Memory B cell (primary cell): ENCODE results near the gene PRR22.
A peak's percentile ranks its signal among the peaks of the same experiment; 100 is the strongest.
"Not testable (repeated sequence)": the region's sequence is repeated elsewhere in the genome, so short reads cannot be mapped to it uniquely, and the experiment has no call there.

ENCODE experiments used
- ATAC-seq: fragments of 150-1000 bp; cut with Tn5 transposase; 2 replicates; pipeline ENCODE4 v1.10.0; 2021; ENCODE audit warnings: low read depth, mild to moderate bottlenecking, moderate library complexity
- DNase-seq, 2 donors: peaks; one replicate each; pipeline ENCODE4 v3.0.0; 2022; ENCODE audit warnings: low spot score in 2 of 2
- H3K27ac Mint-ChIP-seq: one replicate; pipeline ENCODE4 v1.8.0; 2022; ENCODE audit warnings: mild to moderate bottlenecking, moderate library complexity, mixed read lengths
- H3K27me3 Mint-ChIP-seq: one replicate; pipeline ENCODE4 v1.8.0; 2022; ENCODE audit warnings: mixed read lengths
- H3K36me3 Mint-ChIP-seq: one replicate; pipeline ENCODE4 v1.8.0; 2022; ENCODE audit warnings: mild to moderate bottlenecking, mixed read lengths
- H3K4me1 Mint-ChIP-seq: one replicate; pipeline ENCODE4 v1.8.0; 2022; ENCODE audit warnings: mixed read lengths
- H3K4me3 Mint-ChIP-seq: one replicate; pipeline ENCODE4 v1.8.0; 2022; ENCODE audit warnings: mild to moderate bottlenecking, moderate library complexity, mixed read lengths
- H3K9me3 Mint-ChIP-seq: one replicate; pipeline ENCODE4 v1.8.0; 2022; ENCODE audit warnings: mixed read lengths

PRR22 gene

DNA sequence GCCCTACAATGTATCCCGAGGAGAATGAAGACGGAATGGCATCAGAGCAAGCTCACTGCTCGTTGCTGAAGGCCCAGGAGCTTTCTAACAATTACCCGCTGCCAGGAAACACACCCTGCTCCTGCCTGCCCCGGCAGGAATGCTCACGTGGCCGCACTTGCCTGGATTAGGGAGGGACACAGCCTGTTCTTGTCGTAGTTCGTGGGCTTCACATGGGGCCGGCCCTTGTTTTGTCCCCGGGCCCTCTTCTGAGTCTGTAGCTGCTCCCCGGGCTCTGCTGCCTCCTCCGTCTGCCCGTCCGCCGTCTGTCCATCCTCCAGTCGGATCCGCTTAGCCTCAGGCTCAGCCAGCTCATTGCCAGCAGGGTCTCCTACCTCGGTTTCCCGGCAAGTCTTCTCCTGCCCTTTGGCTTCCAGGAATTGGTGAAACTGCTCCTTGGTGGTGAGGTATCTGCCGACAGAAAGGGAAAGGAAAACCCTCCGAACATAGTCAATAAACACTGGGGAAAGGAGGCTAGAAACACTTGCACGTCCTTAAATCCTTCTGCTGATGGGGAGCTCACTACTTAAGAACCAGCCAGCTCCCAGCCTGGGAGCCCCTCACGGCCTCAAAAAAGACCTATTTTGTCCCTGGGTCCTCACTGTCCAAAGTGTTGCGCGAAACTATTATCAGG, 5.5 kb upstream of the PRR22 start:
- Mint-ChIP-seq H3K36me3 (peaks cover 27% of the 10 kb centered on the region), H3K27me3 (peaks cover 2% of the 10 kb centered on the region)

DNA sequence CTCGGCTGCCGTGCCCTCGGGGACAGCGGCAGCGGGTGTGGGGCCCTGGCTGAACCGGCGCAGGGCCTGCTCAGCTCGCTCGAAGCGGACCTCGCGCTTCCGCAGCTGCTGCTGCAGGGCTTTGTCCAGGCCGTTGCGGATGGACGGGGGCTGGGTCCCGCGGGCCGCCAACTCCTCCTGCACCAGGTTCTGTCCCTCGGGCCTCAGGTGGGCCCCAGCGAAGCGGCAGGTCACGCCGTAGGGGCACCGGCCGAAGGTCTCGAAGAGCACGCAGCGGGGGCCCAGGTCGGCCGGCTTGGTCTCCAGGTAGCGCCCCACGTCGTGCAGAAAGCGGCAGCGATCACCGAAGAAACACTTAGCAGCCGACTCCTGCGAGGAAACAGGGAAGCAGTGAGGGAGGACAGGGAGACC, 4.8 kb upstream of the PRR22 start:
- H3K27ac Mint-ChIP-seq = no peak overlapping the region
- peaks cover 27% of the 10 kb centered on the region for H3K36me3 Mint-ChIP-seq
- no peak for DNase-seq

More for the DNA sequence above, 5.5 kb upstream of the PRR22 start:
- ATAC-seq = no peak
- DNase-seq = no peak
- Mint-ChIP-seq H3K4me3 (peak overlapping the region; percentile 92), H3K4me1 (peaks cover 10% of the 10 kb centered on the region), H3K27ac (peak overlapping the region; percentile 98), H3K9me3 (peaks cover 1% of the 10 kb centered on the region)

DNA sequence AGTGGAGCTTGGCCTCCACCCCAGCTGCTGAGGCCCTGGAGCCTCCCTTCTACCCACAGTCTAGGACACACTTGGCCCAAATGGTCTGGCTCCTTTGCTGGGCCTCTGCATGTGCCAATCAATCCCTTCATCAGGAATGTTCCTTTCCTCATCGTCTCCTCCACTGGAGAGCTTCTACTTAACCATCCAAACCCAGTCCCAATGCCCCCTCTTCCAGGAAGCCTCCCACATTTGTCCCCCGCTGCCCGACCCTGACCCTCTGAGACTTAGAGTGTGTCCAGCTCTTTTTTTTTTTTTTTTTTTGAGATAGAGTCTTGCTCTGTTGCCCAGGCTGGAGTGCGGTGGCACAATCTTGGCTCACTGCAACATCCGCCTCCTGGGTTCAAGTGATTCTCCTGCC, 3.9 kb upstream of the PRR22 start:
- peaks cover 31% of the 10 kb centered on the region for H3K36me3 Mint-ChIP-seq
- H3K4me3 Mint-ChIP-seq = no peak overlapping the region

More for the DNA sequence above, 4.8 kb upstream of the PRR22 start:
- Mint-ChIP-seq H3K4me3 (peak overlapping the region; percentile 46), H3K4me1 (peaks cover 10% of the 10 kb centered on the region), H3K27me3 (peaks cover 2% of the 10 kb centered on the region), H3K9me3 (peaks cover 1% of the 10 kb centered on the region)
- no peak for ATAC-seq

DNA sequence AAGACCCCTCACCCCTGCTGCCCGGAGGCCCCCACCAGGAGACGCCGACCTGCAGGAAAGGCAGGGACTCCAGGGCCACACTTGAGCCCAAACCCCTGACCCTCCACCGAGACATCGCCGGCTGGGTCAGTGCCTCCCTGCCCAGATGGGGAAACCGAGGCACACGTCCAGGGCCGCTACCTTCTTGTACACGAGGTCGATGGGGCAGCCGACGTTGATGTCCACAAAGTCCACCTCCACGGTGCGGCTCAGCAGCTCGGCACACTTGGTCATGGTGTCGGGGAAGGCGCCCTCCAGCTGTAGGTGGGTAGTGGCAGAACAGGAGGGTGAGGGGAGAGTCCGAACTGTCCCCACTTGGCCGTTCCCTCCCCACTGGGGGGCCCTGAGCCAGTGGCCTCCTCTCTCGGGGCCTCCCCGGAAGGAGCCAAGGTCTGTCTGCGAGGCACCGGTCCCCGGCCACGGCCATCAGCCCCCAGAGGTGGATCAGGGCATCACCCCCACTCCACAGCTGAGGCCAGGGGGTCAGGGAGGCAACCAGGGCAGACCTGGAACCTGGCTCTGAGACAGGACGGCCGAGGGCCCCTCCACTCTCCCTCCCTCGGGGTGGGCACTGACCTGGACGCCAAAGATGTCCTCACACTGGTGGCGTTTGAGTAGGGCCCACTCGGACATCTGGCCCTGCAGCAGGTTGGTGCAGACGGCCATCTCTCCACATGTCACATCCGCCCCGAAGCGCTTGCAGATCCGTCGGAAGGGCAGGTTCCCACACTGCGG, 3.0 kb upstream of the PRR22 start:
- Mint-ChIP-seq H3K4me1 (peaks cover 8% of the 10 kb centered on the region), H3K4me3 (no peak overlapping the region), H3K27ac (peak overlapping the region; percentile 31), H3K9me3 (peaks cover 1% of the 10 kb centered on the region), H3K36me3 (peaks cover 31% of the 10 kb centered on the region), H3K27me3 (no peaks in the 10 kb centered on the region)
- no peak for DNase-seq
- no peak for ATAC-seq

More for the DNA sequence above, 3.9 kb upstream of the PRR22 start:
- Mint-ChIP-seq H3K27me3 (peaks cover 2% of the 10 kb centered on the region), H3K27ac (peak overlapping the region; percentile 38), H3K9me3 (peaks cover 1% of the 10 kb centered on the region), H3K4me1 (peaks cover 10% of the 10 kb centered on the region)
- no peak for DNase-seq
- ATAC-seq = no peak

DNA sequence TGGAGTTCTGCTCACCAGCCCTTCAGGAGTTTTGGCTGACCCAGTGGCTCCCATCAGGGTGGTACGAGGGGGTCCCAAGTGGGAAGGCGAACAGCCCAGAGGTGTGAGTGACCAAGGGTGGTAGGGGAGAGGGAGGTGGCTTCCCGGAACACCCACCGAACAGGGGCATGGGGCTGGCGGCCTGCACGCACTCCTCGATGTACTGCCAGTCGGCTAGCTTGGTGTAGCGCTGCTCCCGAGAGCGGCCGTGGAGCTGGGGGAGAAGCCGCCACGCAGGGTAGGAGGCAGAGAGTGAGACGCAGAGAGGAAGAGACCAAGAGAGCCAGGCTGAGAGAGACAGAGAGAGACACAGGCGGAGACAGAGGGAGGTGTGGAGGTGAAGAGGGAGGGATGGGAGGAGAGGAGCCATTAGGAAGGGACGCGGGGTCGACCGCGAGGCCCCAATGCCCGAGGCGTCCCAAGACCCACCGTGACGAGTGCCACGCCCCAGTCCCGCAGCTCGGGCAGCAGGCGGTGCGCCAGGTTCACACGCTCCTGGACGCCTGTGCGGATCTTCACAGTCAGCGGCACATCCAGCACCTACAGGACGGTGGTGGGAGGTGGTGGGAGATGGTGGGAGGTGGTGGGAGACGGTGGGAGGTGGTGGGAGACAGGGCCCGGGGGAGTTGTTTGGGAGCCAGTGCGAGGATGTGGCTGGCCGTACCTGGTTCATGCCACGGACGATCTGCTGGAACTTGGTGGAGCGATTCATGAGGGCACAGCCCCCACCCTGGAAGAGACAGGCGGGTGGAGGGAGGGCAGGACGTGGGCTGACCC, 2.3 kb upstream of the PRR22 start:
- Mint-ChIP-seq H3K9me3 (peaks cover 1% of the 10 kb centered on the region), H3K36me3 (peaks cover 31% of the 10 kb centered on the region), H3K4me1 (peaks cover 8% of the 10 kb centered on the region), H3K27me3 (no peaks in the 10 kb centered on the region), H3K27ac (no peak overlapping the region), H3K4me3 (no peak overlapping the region)
- DNase-seq = no peak
- ATAC-seq = no peak

DNA sequence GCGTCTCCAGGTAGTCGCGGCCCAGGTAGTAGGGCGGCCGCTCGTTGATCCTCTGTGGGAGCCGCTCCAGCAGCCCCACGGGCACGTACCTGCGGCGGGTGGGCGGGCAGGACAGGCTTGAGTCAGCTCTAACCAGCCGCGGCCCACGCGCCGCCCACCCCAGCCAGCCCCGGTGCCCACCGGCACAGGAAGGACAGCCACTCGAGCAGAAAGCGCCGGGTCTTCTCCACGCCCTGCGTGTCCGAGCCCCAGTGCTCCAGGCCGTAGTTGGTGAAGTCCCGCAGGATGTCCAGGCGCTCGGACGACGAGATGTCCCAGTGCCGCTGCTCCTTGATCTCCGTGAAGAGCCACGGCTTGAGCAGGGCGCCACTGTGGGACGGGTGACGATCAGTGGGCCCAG, 877 bp upstream of the PRR22 start:
- H3K27me3 Mint-ChIP-seq = no peaks in the 10 kb centered on the region
- DNase-seq (no peak), ATAC-seq (no peak)
- no peak overlapping the region for H3K27ac Mint-ChIP-seq
- no peak overlapping the region for H3K4me3 Mint-ChIP-seq
- H3K36me3 Mint-ChIP-seq = peaks cover 30% of the 10 kb centered on the region
- H3K9me3 Mint-ChIP-seq = no peaks in the 10 kb centered on the region
- H3K4me1 Mint-ChIP-seq = peaks cover 4% of the 10 kb centered on the region

DNA sequence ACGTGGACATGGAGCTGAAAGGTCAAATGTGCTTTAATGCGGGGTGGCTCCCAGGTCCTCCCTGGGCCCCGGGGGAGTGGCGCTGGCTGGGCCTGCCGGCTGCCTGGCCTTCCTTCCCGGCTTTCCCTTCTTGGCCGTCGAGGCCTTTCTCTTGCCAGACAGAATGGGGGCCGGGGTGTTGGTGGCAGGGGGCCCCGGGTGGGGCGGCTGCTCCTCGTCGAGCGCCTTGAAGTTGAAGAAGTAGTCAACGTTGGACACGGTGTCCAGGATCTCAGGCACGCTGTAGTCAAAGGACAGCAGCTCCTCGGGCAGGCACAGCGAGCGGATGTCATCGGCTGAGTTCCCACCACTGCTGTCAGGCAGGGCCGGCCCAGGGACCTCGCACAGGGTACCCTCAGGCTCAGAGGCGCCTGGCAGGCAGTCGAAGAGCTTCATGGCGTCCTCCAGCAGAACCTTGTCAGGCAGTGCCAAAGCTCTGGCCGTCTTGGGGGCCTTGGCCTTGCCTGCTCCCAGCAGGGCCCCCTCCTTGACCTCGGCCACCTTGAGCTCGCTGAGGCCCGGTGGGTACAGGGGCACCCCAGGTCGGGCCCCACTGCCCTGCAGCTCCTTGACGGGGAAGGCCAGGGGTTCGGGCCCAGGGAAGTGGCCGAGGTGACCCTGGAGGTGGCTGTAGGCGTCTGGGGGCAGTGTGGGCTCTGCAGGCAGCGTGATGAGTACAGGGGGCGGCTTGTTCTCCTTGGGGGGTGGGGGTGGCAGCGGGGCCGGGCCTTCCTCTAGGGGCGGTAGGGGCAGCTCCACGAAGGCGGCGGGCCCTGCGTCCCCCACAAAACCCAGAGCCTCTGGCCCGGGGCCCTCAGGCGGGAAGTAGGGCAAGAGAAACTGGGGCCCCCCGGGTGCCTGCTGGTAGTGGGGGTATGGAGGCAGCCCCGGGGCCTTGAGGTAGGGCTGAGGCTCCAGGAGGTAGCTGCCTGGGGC, 1.3 kb downstream of the PRR22 start:
- ATAC-seq (no peak), DNase-seq (no peak)
- no peaks in the 10 kb centered on the region for H3K9me3 Mint-ChIP-seq
- no peak overlapping the region for H3K27ac Mint-ChIP-seq
- no peaks in the 10 kb centered on the region for H3K27me3 Mint-ChIP-seq
- peaks cover 19% of the 10 kb centered on the region for H3K36me3 Mint-ChIP-seq
- H3K4me3 Mint-ChIP-seq = no peak overlapping the region
- no peaks in the 10 kb centered on the region for H3K4me1 Mint-ChIP-seq

DNA sequence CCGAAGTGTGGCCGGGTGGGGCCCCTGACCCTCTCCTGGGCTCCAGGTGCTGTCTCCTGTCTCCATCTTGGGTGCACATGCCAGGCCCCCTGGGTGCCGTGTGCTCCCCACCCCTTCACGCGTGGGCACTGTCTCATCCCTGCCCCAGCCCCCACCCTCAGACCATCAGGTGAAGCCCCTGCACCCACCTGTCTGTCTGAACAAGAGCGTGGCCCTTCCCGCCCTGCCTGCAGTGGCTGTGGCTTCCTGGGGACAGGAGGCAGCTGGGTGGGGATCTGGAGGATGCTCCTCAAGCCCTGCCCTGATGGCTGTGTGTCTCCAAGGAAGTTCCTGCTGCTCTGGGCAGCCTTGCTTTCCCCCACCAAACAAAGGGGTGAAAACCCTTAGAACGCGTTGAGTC, 2.2 kb downstream of the PRR22 start:
- Mint-ChIP-seq H3K4me1 (no peaks in the 10 kb centered on the region), H3K27me3 (no peaks in the 10 kb centered on the region), H3K9me3 (no peaks in the 10 kb centered on the region), H3K4me3 (no peak overlapping the region), H3K36me3 (peaks cover 19% of the 10 kb centered on the region), H3K27ac (no peak overlapping the region)
- no peak for ATAC-seq
- no peak for DNase-seq

DNA sequence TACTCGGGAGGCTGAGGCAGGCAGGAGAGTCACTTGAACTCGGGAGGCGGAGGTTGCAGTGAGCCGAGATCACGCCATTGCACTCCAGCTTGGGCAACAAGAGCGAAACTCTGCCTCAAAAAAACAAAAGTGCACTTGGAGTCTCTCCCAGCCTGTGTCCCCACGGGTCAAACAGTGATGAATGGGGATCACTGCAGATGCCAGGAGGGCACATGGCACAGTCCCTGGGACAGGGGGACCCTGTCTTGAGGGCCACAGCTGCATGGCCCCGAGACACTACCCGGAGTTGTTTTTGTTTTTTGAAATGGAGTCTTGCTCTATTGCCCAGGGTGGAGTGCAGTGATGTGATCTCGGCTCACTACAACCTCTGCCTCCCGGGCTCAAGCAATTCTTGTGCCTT, 3.6 kb downstream of the PRR22 start:
- not testable (repeated sequence) for H3K36me3 Mint-ChIP-seq, DNase-seq, H3K27me3 Mint-ChIP-seq, ATAC-seq, H3K9me3 Mint-ChIP-seq, H3K27ac Mint-ChIP-seq, H3K4me1 Mint-ChIP-seq, H3K4me3 Mint-ChIP-seq

DNA sequence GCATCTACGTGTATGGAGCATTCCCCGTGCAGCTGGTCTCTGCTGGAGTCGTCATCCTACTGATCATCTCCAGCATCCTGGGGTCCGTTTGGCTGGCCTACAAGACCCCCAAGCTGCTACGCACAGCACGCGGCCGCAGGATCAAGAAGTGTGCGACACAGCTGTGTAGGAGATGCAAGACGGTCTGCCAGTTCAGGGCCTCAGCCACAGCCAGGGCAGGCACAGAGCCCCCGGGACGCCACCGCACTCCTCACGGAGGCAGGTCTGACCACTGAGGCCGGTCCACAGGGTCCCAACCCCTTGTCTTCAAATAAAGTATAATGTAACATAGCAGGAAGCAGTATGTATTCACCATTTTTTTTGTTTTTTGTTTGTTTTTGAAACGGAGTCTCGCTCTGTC, 6.1 kb downstream of the PRR22 start:
- no peak for ATAC-seq
- Mint-ChIP-seq H3K36me3 (no peaks in the 10 kb centered on the region), H3K4me3 (no peak overlapping the region), H3K4me1 (no peaks in the 10 kb centered on the region), H3K27me3 (peaks cover 2% of the 10 kb centered on the region), H3K9me3 (no peaks in the 10 kb centered on the region), H3K27ac (no peak overlapping the region)
- DNase-seq = no peak

DNA sequence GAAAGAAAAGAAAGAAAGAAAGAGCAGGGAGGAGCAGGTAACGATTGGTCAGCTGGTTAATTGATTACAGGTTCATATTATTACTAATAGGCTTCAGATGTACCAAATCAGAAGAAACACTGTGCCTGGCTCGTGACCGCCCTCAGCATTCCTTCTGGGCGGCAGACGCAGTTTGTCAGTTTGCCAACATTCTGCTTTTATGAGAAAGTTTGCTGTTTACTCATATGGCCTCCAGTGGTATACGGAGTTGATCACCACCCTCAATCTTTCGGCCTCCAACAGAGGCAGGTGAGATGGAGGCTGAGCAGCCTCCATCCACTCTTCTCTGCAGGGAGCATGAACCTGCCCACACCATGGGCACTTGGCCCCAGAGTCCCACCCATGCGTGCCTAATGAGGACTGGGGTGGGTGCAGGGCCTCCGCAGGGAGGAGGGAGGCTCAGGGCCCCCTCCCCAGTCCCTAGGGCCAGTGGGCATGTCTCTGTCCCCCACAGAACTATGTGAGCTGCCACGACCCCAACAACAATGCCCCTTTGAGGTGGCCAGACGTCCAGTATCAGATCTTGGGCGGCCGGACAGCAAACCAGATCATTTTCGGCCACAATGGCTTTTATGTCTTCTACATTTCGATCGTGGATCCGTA, 8.8 kb downstream of the PRR22 start:
- H3K4me3 Mint-ChIP-seq = no peak overlapping the region
- H3K9me3 Mint-ChIP-seq = no peaks in the 10 kb centered on the region
- no peak overlapping the region for H3K27ac Mint-ChIP-seq
- H3K27me3 Mint-ChIP-seq = peaks cover 3% of the 10 kb centered on the region
- ATAC-seq (no peak), DNase-seq (no peak)
- no peaks in the 10 kb centered on the region for H3K4me1 Mint-ChIP-seq
- no peaks in the 10 kb centered on the region for H3K36me3 Mint-ChIP-seq

DNA sequence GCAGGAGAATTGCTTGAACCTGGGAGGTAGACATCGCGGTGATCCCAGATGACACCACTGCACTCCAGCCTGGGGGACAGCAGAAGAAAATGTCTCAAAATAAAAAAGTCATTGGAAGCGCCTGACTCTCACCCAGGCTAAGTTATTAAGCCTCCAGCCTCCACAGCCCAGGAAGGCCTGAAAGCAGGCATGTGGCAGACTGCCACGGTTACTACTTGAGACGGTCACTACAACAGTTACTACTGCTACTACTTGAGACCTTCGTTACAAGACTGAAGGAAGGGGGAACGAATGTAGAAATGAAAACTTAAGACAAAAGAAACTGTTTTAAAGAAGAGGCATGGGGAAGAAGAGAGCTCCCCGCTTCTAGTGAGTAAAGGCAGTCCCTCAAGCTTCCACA, 9.6 kb downstream of the PRR22 start:
- no peaks in the 10 kb centered on the region for H3K9me3 Mint-ChIP-seq
- ATAC-seq (no peak), DNase-seq (no peak)
- H3K4me3 Mint-ChIP-seq = no peak overlapping the region
- peaks cover 3% of the 10 kb centered on the region for H3K27me3 Mint-ChIP-seq
- no peak overlapping the region for H3K27ac Mint-ChIP-seq
- no peaks in the 10 kb centered on the region for H3K36me3 Mint-ChIP-seq
- no peaks in the 10 kb centered on the region for H3K4me1 Mint-ChIP-seq

DNA sequence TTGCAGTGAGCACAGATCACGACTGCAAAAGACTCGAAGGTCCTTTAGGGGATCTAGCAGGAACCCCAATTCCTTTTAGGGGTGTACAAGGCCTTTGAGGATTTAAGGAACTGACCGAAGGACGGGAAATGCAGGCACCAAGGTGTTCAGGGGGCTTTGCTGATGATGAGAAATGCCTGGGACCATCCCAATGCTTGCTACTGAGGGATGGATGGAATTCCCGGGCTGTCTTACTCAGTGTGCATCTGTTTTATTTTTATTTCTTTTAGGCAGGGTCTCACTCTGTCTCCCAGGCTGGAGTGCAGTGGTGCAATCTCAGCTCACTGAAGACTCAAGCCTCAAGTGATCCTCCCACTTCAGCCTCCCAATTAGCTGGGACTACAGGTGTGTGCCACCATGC, 11.3 kb downstream of the PRR22 start:
- H3K4me1 Mint-ChIP-seq = no peaks in the 10 kb centered on the region
- no peak overlapping the region for H3K4me3 Mint-ChIP-seq
- DNase-seq (no peak), ATAC-seq (no peak)
- H3K27me3 Mint-ChIP-seq = peaks cover 3% of the 10 kb centered on the region
- H3K36me3 Mint-ChIP-seq = no peaks in the 10 kb centered on the region
- H3K9me3 Mint-ChIP-seq = no peaks in the 10 kb centered on the region
- no peak overlapping the region for H3K27ac Mint-ChIP-seq
